ES-I3 (cell line): Measurements from ENCODE around the gene TSPAN3.

ENCODE experiments used
- H3K36me3 ChIP-seq: 2 replicates; pipeline ENCODE4 v1.6.1; 2013; ENCODE audit warnings: mild to moderate bottlenecking, low read length, control low read depth, moderate library complexity; ENCODE audit not compliant: insufficient read depth
- H3K4me1 ChIP-seq: 2 replicates; pipeline ENCODE4 v1.6.1; 2013; ENCODE audit warnings: mild to moderate bottlenecking, control low read depth, low read length; ENCODE audit not compliant: insufficient read depth
- H3K9ac ChIP-seq: 2 replicates; pipeline ENCODE4 v1.6.1; 2013; ENCODE audit warnings: low read depth, mild to moderate bottlenecking, low read length, moderate library complexity
- H3K9me3 ChIP-seq: 2 replicates; pipeline ENCODE4 v1.6.1; 2013; ENCODE audit warnings: mild to moderate bottlenecking, low read length, moderate library complexity; ENCODE audit not compliant: control insufficient read depth, insufficient read depth

The TSPAN3 gene

DNA sequence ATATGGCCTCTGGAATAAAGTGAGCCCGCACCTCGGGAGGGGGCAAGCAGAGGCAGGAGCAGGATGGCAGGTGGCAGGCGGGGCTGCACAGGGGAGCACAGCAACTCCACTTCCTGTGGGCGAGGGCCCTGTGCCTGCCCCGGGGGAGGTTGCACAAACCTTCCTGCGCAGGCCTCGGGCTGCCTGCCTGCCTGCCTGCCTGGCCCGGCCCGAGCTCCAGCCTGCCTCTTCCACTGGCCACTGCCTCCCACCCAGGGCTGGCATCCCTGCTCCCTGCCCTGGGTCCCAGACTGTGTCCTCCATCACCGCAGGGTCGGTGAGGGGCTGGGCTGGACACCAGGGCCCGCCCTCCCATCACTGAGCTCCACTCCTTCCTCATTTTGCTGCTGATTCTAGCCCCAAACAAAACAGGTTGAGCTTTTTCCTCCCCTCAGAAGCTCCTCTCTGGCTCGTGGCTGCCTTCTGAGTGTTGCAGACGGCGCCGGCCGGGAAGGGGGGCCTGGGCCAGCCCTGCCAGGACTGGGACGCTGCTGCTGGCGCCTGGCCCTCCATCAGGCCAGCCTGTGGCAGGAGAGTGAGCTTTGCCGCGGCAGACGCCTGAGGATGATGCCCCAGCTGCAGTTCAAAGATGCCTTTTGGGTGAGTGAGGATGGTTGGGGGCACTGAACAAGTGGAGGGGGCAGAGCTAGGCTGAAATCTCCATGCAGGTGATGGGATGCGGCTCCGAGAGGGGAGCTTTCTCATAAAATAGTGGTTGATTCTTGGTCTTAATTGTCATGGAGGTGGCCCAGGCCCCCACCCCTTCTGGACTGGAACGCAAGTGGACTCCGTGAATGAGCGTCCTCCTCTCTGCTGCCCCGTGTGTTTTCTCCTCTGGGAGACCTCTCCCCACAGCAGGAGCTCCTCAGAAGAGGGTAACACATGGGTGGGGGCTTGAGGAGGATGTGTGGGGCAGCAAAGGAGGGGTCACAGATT lies 75.7 kb downstream of the TSPAN3 start, which contains the start of gene PSTPIP1:
Gene PSTPIP1 (plus strand): TSS at position 156 of the 975 bp plus-strand sequence. CDS start 448 bp downstream, at position 604.
- H3K9ac ChIP-seq, result no peak within 1 kb of the TSS
- no peaks in the 10 kb centered on the region for H3K9me3 ChIP-seq
- H3K36me3 ChIP-seq, result no peaks in the 10 kb centered on the region
- peaks cover 5% of the 10 kb centered on the region; the same call in 1 of the 2 replicates for H3K4me1 ChIP-seq

DNA sequence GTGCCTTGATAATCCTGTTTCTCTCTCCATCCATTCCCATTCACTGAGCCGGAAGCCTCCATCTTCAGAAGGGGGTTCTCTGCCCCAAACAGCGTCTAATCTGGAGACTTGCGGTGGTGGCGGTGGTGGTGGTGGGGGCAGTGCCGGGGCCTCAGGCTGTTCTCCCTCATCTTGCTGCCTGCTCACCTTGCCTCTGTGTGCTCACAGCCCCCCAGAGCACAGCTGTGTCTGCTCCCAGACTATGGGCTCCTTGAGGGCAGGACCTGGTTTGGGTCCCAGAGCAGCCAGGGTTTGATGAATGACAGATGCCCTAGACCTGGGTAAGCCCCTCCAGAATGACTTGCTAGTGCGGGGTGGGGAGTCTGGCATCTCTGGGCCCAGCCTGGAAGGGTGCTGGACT lies 76.4 kb downstream of the TSPAN3 start:
- Histone ChIP-seq H3K9ac (no peak overlapping the region), H3K4me1 (peaks cover 5% of the 10 kb centered on the region; the same call in 1 of the 2 replicates), H3K36me3 (no peaks in the 10 kb centered on the region), H3K9me3 (no peaks in the 10 kb centered on the region)

DNA sequence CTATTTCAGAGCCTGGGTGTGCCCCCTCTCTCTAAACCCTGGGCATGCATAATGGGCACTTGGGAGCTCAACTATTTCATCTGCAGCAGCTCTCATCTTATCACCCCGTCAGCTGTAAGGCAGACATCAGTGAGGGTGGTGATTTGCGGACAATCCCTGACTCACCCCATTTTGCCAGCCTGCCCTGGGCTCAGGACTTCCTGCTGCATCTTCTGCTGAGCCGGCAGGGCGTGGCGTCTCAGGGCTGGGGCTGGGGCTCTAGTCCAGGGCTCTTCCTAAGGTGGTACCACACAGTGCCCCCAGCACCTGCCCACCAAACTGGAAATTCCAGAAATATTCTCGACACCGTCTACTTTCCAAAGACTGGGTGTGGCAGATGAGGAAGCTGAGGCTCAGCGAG lies 76.9 kb downstream of the TSPAN3 start:
- no peaks in the 10 kb centered on the region for H3K9me3 ChIP-seq
- peaks cover 6% of the 10 kb centered on the region; the same call in 1 of the 2 replicates for H3K4me1 ChIP-seq
- H3K36me3 ChIP-seq, result no peaks in the 10 kb centered on the region
- no peak overlapping the region for H3K9ac ChIP-seq

DNA sequence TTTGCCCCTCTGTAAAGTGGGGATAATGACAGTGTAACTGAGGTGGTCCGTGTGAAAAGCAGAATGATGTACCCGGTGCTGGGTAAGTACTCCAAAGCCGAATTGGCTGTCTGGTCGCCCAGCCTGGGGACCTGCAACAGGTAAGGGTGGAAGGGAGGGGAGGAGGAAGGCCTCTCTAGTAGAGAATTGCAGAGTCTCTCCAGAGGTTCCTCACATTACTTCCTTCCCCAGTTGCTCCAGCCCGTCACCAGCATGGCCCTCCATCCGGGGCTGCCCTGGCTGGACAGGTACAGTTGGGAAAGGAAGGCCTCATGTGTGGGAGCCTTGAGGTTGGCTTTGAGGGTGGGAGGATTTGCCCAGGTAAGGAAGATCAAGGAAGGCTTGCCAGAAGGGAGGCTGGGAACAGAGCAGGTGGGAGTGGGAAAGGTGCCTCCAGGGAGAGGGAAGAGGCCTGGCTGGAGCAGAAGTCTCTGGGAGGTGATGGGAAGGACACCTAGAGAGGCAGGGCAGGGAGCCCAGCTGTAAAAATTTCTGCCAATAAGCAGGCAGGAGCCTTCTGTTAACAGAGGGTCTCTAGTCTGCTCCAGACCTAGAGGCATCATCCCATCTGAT lies 77.7 kb downstream of the TSPAN3 start:
- Histone ChIP-seq H3K9me3 (no peaks in the 10 kb centered on the region), H3K9ac (no peak overlapping the region), H3K4me1 (peaks cover 12% of the 10 kb centered on the region; the same call in 1 of the 2 replicates), H3K36me3 (no peaks in the 10 kb centered on the region)

DNA sequence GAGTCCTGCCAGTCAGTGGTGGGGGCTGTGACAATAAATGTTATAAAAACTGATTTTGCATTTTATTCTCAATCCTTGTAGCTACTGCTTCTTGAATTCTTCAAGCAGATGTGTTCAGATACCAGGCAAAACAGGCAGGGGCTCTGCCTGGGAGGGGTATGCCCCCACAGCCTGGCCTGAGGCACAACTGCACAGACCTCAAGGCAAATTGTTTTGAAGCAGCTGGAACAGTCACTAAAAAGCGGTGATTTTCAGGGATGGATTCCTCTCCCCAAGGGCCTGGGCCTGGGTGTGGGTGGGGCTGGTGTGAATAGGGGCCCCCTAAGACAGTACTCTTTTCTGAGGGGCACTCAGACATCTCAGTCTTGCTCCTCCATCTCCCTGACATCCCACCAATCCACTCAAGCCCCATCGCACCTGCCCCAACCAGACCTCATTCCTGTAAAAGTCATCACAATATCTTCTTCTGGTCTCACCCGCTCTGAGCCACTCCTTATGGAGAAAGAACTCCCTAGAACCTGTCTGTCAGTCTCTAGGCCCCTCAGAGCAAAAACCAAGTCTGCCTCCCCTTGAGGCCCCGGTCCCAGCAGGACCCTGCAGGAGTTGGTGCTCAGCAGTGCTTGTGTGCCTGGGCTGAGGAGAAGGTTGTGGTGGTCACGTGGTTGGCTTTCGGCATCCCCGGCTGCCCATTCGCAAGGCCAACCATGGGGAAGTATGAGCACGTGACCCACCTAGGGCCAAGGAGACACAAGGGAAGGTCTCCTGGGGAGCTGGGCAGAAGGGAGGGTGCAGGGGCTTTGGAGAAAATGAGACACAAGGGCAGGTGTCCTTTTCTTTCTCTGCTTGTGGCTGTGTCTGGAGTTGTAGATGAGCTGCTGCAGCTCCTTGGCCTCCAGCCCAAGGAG lies 78.9 kb downstream of the TSPAN3 start:
- Histone ChIP-seq H3K9ac (no peak overlapping the region), H3K36me3 (no peaks in the 10 kb centered on the region), H3K4me1 (peaks cover 13% of the 10 kb centered on the region; the same call in 1 of the 2 replicates), H3K9me3 (no peaks in the 10 kb centered on the region)
